T-helper 1 cell treated with Interleukin-12 subunit alpha and Interleukin-12 subunit beta and Interleukin-4 antibody, amounts not matched to agents 30 μg/mL and 1 μg/mL, for 36 hours (primary cell): Measurements from ENCODE around the gene COMT.

Experiments
- H3K27ac Mint-ChIP-seq: one replicate; pipeline ENCODE4 v1.8.0; 2021; ENCODE audit warnings: mild to moderate bottlenecking, mixed read lengths
- H3K27me3 Mint-ChIP-seq: one replicate; pipeline ENCODE4 v1.8.0; 2021; ENCODE audit warnings: low read depth, mixed read lengths
- H3K36me3 Mint-ChIP-seq: one replicate; pipeline ENCODE4 v1.8.0; 2021; ENCODE audit warnings: low read depth, mixed read lengths
- H3K4me1 Mint-ChIP-seq: one replicate; pipeline ENCODE4 v1.8.0; 2021; ENCODE audit warnings: low read depth, mixed read lengths
- H3K4me3 Mint-ChIP-seq: one replicate; pipeline ENCODE4 v1.8.0; 2021; ENCODE audit warnings: mild to moderate bottlenecking, moderate library complexity, mixed read lengths
- H3K9me3 Mint-ChIP-seq: one replicate; pipeline ENCODE4 v1.8.0; 2021; ENCODE audit warnings: mixed read lengths

COMT gene

DNA sequence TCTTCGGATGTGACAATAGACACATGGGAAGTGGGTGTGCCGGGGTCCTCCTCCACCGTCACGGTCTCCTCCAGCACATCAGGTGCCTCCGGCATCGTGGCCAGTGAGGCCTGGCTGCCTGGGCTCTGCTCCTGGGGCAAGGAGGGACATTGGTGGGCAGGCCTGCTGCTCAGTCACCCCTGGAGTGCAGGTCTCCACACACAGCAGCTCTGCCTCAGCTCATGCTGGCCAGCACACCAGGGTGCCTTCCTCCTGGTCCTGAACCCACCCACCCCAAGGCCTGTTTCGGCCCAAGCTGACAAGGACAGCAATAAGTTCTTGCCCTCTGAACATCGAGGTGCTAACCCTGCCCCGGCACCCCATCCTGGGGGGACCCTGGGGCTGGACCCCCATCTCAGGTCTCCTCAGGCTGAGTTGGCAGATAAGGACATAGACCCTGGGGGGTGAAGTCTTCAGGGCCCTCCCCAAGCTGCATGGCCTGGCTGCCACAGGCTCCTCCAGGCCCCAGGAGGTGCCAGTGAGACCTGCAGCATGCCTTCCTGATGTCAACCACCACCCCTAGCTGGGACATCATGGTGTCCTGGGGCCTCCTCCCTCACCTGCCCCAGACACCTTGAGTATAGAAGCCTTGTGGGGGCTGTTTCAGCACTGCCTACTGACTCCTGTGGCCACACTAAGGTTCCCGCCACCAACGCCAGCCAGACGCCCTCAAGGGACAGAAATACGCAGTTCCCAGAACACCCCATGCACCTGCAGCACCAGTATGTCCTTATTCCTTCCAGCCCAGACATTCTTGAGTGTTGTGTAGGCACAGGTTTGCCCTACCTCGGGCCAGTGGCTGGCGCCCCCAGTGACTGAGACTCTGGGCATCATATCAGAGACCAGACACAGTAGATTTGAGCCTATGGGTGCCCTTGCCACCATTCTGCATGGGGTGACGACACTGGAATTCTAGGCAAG is 40.7 kb downstream of the COMT start:
- H3K27ac Mint-ChIP-seq, result no peak overlapping the region
- H3K4me3 Mint-ChIP-seq, result no peak overlapping the region
- H3K4me1 Mint-ChIP-seq, result no peaks in the 10 kb centered on the region
- no peaks in the 10 kb centered on the region for H3K27me3 Mint-ChIP-seq
- no peaks in the 10 kb centered on the region for H3K9me3 Mint-ChIP-seq
- no peaks in the 10 kb centered on the region for H3K36me3 Mint-ChIP-seq

DNA sequence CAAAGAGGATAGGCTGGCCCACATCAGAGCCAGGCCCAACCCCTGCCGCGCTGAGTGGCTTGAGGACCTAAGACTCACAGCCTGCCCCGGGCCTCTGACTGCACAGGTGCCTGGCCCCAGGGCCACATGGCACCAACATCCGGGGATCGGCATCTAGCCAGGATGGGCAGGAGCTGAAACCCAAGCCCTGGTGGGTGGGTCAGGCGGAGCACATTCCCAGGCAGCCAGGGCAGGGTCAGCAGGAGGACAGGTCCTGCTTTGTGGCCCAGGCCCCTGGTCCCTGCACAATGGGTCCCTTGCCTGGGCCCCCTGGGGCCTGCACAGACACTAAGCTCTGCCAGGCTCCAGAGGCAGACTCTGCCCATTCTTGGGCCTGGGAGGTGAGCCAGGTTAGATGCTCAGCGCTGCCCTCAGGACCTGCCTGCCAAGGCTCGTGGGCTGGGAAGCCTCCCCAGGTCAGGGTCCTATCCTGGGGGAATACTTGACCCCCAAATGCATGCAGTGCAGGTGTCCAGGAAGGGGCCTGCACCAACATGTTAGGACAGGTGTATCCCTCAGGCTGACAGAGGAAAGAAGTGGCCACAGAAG is 41.5 kb downstream of the COMT start:
- no peaks in the 10 kb centered on the region for H3K9me3 Mint-ChIP-seq
- no peaks in the 10 kb centered on the region for H3K36me3 Mint-ChIP-seq
- H3K4me1 Mint-ChIP-seq, result no peaks in the 10 kb centered on the region
- H3K27ac Mint-ChIP-seq, result no peak overlapping the region
- no peaks in the 10 kb centered on the region for H3K27me3 Mint-ChIP-seq
- no peak overlapping the region for H3K4me3 Mint-ChIP-seq

DNA sequence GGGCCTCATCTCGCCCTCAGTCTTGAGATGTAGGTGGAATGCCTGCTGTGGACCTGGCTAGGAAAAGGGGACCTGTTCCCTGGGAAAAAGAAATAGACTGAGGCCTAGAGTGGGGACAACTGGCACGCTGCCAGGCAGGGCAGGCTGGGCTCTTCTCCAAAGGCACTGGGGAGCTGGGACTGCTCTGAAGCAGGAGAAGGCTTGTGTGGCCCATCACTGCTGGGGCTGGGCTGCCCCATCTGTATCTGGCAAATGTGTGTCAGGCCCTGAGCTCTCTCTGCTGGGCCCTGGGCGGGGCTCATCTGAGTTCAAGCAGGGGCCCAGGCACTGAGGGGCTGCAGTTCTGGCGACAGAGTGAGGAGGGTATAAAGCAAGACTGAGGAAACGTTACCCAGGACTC is 42.2 kb downstream of the COMT start:
- Mint-ChIP-seq H3K36me3 (no peaks in the 10 kb centered on the region), H3K27ac (no peak overlapping the region), H3K9me3 (no peaks in the 10 kb centered on the region), H3K27me3 (no peaks in the 10 kb centered on the region), H3K4me3 (no peak overlapping the region), H3K4me1 (no peaks in the 10 kb centered on the region)

DNA sequence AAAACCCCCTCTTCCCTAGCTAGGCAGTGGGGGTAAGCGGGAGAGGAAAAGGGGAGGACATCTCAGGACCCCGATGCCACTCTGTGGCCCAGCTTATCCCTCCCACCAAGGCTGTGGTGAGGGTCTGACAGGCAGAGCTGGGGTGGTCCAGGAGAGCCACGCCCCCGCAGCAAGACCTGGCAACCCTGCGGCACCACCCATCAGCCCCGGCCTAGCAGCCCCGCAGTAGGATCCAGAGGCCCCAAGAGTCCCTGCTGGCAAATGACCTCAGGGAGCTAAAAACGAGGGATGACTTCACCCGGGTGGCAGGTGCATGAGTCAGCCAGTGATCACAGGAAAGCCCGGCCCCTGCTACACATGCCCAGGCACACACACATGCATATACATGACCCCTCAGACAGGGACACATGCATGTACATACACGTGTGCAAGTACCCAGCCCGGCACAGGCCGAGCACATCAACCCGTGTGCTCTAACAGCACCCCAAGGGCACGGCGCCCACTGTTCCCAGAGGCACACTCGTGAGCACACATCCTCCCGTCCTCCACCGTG is 42.7 kb downstream of the COMT start:
- H3K4me3 Mint-ChIP-seq, result no peak overlapping the region

DNA sequence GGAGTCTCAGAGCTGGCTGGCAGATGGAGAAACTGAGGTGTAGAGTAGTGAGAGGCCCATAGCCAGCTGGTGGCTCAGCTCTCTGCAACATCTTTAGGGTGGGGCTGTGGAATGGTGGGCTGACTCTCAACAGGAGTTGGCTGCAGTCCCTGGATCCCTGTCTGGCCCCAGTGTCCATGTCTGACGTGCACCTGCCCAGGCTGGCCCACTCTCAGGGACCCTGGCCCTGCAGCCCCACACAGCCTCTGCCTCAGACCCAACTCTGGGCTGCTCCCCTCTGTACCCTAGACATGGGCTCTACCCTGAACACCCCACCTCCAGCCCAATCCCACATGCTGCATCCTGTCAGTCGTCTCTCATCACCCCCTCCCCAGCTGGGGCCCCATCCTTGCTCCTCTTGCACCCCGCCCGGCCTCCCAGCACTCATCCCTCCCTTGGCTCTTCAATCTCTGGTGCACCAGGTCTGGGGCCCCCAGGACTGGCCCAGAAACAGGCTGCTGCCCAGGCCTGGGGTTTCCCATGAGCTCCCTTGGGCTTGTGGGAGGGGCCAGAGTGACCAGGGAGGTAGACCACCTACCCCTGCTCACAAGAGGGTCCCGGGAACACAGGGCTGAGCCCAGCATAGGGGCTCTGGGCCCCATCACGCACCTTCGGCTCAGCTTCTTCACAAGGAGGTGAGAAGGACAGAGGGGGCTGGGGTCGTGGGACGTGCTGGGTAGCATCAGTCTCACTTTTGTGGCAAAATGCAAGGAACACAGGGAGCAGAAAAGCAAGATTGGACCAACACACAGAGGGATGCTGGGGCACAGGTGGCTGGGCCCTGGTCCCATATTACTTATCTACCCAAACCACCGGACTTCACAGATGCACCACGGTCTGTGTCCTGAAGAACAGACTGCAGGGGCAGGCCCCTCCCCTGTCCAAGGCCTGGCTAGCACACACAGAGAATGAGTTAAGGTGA is 43.6 kb downstream of the COMT start:
- H3K4me3 Mint-ChIP-seq, result no peak overlapping the region

More for the DNA sequence above, 42.7 kb downstream of the COMT start:
- Mint-ChIP-seq H3K4me1 (no peaks in the 10 kb centered on the region), H3K27ac (no peak overlapping the region), H3K9me3 (no peaks in the 10 kb centered on the region), H3K36me3 (no peaks in the 10 kb centered on the region), H3K27me3 (no peaks in the 10 kb centered on the region)

DNA sequence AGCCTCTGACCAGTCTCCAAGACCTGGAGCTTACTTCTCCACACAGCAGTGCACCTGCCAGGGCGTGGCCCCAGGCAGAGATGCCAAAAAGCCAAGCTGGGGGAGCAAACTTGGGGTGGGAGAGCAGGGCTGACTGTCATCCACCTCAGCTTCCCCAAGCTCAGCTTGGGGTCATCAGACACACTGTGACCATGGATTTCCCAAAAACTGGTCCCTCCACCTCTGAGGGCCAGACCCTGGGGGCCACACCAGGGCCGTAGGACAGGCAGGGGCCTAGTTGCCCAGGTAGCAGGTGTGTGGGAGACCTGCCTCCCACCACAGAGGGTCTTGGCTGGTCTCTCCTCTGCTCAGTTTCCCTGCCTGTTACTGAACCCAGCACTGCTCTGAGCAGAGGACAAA is 44.4 kb downstream of the COMT start:
- no peaks in the 10 kb centered on the region for H3K9me3 Mint-ChIP-seq
- H3K4me3 Mint-ChIP-seq, result peak overlapping the region; percentile 21
- H3K27ac Mint-ChIP-seq, result no peak overlapping the region
- H3K36me3 Mint-ChIP-seq, result no peaks in the 10 kb centered on the region
- no peaks in the 10 kb centered on the region for H3K4me1 Mint-ChIP-seq
- H3K27me3 Mint-ChIP-seq, result no peaks in the 10 kb centered on the region

More for the DNA sequence above, 43.6 kb downstream of the COMT start:
- no peaks in the 10 kb centered on the region for H3K4me1 Mint-ChIP-seq
- H3K36me3 Mint-ChIP-seq, result no peaks in the 10 kb centered on the region
- no peak overlapping the region for H3K27ac Mint-ChIP-seq
- no peaks in the 10 kb centered on the region for H3K9me3 Mint-ChIP-seq
- H3K27me3 Mint-ChIP-seq, result no peaks in the 10 kb centered on the region

DNA sequence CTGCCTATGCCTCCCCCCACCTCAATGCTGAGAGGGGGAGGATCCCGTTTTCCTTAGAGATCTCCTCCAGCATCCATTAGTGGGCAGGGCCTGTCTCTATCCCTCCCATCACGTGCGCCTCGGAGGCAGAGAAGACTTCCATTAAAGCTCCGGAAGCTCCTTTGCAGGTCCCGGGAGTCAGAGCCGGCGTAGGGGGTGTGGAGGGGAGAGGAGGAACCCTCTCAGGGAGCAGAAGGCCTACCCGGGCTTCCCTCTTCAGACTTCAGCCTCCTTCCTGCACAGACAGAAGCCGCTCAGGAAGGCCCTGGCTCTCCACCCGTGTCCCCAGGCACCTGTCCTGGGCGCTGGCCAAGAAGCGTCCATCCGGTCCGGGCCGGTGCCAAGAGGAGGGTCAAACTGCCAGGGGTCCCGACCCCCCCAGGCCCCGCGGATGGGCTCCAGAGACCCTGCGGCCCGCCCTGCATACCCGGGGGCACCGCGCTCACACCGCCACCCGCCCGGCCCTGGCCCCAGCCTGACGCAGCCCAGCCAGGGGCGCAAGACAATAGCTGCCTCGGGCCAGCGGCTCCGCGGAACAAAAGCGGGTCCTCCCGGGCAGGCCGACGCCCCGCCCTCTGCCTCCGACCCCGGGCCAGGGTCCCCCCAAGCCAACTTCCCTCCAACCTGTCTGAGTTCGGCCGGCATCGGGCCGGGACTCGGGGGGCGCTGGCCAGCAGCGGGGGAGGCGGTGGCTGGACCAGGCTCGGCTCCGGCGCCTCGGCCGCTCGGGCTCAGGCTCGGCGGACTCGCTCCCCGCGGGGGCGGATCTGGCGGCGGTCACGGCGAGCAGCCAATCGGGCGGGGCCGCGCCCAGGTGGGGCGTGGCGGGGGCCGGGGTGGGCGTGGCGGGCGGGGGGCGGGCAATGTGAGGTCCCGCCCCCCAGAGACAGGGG is 45.1 kb downstream of the COMT start:
- H3K4me1 Mint-ChIP-seq, result no peaks in the 10 kb centered on the region
- H3K27me3 Mint-ChIP-seq, result no peaks in the 10 kb centered on the region
- peak overlapping the region; percentile 21 for H3K4me3 Mint-ChIP-seq
- no peaks in the 10 kb centered on the region for H3K9me3 Mint-ChIP-seq
- no peaks in the 10 kb centered on the region for H3K36me3 Mint-ChIP-seq
- no peak overlapping the region for H3K27ac Mint-ChIP-seq

DNA sequence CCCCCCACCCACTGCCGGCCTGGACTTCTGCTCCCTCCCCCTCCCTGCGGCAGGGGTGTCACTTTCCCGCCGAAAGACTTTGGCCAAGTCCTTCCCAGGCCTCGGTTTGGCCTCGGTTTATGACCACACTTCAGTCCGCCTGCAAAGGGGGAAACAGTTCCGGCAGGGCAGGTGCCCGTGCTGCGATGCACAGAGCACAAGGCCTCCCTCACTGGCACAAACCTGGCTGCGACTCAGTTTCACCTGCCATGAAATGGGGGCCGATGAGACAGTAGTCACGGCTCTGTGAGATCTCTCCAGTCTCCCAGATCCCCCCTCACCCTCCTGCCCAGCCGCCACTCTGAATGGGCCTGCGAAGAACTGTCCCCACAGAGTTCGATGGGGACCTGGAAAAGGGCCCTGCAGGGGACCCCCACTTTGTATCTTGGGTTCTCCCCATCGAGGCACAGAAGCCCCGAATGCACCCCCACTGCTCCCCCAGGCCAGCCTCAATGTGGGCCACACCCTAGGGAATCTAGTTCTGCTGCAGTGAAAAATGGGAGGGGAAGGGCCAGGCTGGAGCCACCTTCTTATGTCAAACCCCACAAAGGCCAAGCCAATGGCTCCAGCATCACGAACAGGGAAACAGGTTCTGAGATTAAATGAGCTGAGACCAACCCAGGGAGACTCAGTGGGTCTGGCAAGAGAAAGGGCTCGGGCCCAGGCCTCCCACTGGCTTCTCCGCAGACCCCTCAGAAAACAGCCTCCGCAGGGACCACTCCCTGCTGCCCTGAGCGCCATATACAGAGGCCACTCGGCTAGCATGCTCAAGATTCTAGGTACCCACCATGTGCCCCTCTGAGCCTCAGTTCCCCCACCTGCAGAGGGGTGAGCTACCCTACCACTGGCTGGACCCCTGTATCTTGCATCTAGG is 46.1 kb downstream of the COMT start:
- Mint-ChIP-seq H3K4me1 (no peaks in the 10 kb centered on the region), H3K9me3 (no peaks in the 10 kb centered on the region), H3K27ac (no peak overlapping the region), H3K4me3 (no peak overlapping the region), H3K36me3 (no peaks in the 10 kb centered on the region), H3K27me3 (no peaks in the 10 kb centered on the region)

DNA sequence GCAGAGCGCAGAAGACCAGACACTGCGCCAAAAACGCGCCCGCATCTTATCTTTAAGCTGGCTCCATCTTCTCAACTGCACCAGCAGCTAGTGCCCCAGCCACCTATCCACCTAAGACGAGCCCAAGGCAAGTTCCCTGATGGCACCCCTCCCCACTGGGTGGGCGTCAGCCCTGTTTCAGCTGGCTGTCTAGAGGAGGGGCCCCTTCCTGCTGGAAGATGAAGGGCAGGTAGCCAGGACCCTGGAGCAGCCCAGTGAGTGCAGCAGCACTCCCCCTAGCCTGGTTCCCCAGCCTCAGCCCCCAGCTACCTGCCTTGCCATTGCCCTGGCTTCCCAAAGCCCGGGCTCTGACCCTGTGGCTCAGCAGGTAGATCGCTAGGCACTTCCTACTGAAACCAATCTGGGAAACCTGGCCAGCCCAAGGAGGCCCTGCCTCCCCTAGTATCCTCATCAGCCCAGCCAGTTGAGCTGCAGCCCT is 46.8 kb downstream of the COMT start:
- no peak overlapping the region for H3K27ac Mint-ChIP-seq
- H3K4me1 Mint-ChIP-seq, result no peaks in the 10 kb centered on the region
- no peaks in the 10 kb centered on the region for H3K36me3 Mint-ChIP-seq
- H3K4me3 Mint-ChIP-seq, result no peak overlapping the region
- no peaks in the 10 kb centered on the region for H3K27me3 Mint-ChIP-seq
- no peaks in the 10 kb centered on the region for H3K9me3 Mint-ChIP-seq

DNA sequence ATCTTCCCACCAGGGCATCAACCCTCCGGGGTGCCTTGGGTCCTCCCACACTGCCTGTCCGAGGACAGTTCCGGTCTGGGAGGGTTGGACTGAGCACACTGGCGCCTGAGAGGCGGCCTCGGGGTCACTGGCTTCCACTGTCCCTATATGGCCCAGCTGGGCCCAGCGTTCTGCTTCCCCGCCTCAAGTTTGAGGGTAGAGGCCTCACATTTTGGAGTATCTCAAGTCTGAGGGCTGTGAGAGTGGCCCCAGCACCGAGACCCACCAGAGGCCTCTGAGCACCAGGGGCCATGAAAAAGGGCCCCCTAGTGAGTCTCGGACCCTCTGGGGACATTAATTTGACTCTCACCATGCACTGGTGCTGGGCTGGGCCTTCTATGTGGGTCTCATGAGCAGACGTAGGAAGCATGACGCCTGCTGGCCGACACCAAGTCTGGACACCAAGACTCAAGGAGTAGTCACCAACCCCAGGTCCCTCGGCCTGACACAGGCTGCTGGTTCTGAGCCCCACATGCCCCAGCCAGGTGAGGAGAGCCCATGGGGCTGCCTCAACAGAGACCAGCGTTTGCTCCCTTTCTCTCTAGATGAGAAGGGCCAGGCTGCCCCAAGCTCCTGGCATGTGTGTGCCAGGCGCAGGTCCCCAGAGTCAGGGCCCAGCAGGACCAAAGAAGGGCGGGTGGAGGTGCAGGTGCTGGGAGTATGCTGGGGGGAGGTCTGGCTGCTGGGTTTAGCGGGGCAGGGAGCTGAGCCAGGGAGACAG is 47.6 kb downstream of the COMT start:
- Mint-ChIP-seq H3K36me3 (no peaks in the 10 kb centered on the region), H3K9me3 (no peaks in the 10 kb centered on the region), H3K4me3 (no peak overlapping the region), H3K4me1 (no peaks in the 10 kb centered on the region), H3K27me3 (no peaks in the 10 kb centered on the region), H3K27ac (no peak overlapping the region)

DNA sequence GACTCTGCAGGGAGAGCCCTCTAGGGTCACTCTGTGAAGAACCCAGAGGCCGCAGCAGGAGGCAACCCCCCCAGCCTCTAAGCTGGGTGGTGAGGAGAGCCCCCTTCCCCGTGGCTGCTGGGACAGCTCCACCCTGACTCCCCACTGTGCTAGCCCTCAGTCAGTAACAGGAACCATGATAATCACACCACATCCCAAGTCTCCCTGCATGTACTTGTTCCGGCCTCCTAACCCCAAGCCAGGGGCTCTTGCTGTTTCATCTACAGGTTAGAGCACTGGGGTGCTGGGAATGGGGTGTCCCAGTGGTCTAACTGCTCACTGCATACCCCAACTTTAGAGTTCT is 48.1 kb downstream of the COMT start:
- no peaks in the 10 kb centered on the region for H3K4me1 Mint-ChIP-seq
- H3K4me3 Mint-ChIP-seq, result no peak overlapping the region
- no peaks in the 10 kb centered on the region for H3K9me3 Mint-ChIP-seq
- H3K36me3 Mint-ChIP-seq, result no peaks in the 10 kb centered on the region
- no peak overlapping the region for H3K27ac Mint-ChIP-seq
- no peaks in the 10 kb centered on the region for H3K27me3 Mint-ChIP-seq

DNA sequence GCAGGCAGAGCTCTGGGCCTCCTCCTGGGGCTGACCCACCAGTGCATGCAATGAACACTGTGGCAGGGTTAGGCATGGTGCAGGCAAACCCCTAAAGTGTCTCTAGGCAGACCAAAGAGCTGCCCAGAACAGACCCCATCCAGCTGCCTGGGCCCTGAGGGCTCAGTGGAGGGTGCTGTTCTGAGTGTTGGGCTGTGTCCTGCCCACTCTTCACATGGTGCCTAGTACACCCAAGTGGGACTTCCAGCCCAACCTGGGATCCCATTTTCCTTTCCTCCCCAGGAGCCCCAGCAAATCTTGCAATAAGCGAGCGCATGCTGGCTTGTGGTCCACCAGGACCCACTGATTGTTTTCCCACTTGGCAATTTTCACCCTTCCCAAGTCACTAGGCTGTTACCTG is 48.6 kb downstream of the COMT start:
- H3K27ac Mint-ChIP-seq, result no peak overlapping the region
- no peak overlapping the region for H3K4me3 Mint-ChIP-seq
- H3K36me3 Mint-ChIP-seq, result no peaks in the 10 kb centered on the region
- H3K4me1 Mint-ChIP-seq, result no peaks in the 10 kb centered on the region
- H3K27me3 Mint-ChIP-seq, result no peaks in the 10 kb centered on the region
- H3K9me3 Mint-ChIP-seq, result no peaks in the 10 kb centered on the region
